ENCODE measurements around the gene CHCT1.

GRCh38 chr17:60392845-60393702 lies 29.2 kb upstream of the CHCT1 start:
- TF ChIP-seq CTCF (IDR thresholded peaks at IDR 0.05) (no peak), POLR2A (IDR thresholded peaks at IDR 0.05) (no peak)

Measured in body of pancreas (tissue), 4 donors.